22Rv1 (cell line): Measurements from ENCODE around the gene MACROH2A2.

Experiments
- ZFX ChIP-seq: fragments of 450-650 bp; IDR thresholded peaks from 2 replicates; pipeline ENCODE4 v1.6.1; 2017; ENCODE audit warnings: antibody characterized with exemption, borderline replicate concordance
- TF ChIP-seq, protein P1 (sequence below): fragments of 450-650 bp; IDR thresholded peaks from 2 replicates; pipeline ENCODE4 v1.5.1; 2017; ENCODE audit warnings: mild to moderate bottlenecking

DNA sequence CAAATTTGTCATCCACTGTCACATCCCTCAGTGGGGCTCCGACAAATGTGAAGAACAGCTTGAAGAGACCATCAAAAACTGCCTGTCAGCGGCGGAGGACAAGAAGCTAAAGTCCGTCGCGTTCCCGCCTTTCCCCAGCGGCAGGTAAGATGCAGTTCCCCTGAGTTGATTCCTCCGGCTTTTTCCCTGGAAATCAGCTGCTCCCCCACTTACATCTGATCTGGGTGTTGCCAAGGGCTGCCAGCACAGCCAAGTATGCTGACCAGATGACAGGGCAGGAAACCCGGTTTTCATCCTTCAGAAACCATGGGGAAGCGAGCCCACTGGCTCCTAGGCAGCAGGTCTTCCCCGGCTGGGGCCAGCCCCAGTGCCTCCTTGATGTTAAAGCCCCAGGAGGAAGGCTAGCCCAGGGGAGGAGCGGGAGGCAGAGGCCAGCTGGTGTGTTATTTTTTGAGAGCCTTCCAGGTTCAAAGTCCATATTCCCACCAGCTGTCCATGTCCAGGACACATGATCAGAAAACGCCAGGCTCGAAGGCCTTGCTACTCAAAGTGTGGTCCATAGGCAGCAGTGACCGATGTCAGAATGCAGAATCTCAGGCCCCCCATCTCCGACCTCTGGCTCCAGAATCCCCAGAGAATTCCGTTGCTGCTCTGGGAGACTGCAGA lies 56.6 kb downstream of the MACROH2A2 start:
- TF ChIP-seq, protein P1, sequence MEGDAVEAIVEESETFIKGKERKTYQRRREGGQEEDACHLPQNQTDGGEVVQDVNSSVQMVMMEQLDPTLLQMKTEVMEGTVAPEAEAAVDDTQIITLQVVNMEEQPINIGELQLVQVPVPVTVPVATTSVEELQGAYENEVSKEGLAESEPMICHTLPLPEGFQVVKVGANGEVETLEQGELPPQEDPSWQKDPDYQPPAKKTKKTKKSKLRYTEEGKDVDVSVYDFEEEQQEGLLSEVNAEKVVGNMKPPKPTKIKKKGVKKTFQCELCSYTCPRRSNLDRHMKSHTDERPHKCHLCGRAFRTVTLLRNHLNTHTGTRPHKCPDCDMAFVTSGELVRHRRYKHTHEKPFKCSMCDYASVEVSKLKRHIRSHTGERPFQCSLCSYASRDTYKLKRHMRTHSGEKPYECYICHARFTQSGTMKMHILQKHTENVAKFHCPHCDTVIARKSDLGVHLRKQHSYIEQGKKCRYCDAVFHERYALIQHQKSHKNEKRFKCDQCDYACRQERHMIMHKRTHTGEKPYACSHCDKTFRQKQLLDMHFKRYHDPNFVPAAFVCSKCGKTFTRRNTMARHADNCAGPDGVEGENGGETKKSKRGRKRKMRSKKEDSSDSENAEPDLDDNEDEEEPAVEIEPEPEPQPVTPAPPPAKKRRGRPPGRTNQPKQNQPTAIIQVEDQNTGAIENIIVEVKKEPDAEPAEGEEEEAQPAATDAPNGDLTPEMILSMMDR, result no peak
- TF ChIP-seq ZFX, result no peak
